ENCODE measurements around the gene OR52D1.

The OR52D1 gene

DNA sequence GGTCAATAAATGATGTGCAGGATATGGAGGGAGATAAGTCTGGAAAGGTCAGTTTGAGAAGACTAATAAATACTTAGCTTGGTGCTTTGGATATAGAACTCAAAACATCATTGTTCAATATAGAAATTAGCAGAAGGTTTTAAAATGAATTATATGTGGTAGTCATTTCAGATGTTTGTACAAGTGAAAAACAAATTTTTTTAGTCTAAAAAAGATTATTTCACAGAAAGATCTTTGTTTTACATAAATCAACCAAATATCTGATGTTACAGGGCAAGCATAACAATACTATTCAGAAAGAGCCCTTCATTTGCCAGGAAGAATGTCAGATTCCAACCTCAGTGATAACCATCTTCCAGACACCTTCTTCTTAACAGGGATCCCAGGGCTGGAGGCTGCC is at the start of gene OR52D1:
Gene OR52D1 (plus strand): TSS at position 301 of the 400 bp plus-strand sequence. CDS start 22 bp downstream, at position 323.
- DNase-seq (ENCODE audit: low read depth, low spot score): no peak

DNA sequence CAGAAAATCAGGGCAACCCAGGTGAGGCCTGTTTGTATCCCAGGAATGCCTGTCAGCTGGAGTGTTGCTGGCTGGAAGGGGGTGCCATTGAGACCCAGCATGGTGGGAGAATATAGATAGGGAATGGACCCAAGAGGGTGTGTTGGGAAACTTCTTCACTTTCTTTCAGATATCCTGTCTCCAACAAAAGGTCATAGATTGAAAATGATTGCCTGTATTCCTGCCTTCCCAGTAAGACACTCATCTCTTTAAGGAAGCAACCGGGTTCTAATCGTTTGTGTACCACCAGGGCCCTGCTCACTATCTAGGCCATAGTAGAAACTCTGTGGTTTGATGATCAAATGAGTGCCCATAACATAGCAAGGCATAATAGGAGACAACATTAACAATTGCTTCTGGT is 47.1 kb upstream of the OR52D1 start, which contains the start of gene OR51I1:
Gene OR51I1 (minus strand): TSS at position 101 of the 400 bp plus-strand sequence. CDS start 0 bp downstream, at position 101.
- no peak for DNase-seq (ENCODE audit: low read depth, low spot score)

DNA sequence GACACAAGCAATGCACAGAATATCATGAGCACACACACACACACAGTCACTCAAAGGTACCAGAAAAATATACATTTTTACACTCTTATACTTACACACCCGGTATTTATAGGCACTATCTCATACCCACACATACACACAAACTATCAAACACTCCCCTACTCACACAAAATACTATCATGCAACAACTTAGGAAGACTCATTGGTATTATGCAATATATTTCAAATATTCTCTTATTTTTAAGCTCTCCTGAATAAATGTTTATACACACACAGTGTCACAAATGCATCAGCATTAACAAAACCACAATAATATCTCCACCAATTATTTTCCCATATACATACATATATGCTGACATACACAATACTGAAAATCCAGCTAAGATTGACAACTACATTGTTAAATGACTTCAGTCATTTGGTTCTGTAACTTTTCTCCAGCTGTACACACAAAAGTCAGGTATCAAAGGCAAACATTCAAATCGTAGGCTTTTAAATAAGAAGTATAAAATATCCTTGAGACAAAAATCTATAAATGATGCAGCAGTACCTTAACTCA is 44.6 kb upstream of the OR52D1 start:
- DNase-seq (ENCODE audit: low read depth, low spot score): no peak

DNA sequence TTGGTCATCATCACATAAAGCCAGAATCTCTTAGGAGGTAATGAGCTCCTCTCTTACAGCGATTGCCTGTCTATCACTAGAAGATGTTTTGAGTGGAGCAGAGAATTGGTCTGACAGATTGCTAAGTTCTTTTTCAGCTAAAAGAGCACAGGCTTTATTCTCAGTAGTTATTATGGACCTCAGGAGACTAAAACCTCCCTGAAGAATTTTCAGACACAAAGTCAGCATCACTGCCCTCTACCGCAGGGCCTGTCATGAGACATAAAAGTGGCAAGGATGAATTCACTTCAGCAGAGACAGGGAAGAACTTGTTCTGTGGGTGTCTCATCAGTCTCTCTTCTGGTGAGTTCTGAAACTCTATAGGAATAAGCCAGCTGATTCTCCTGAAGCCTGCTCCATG is 39.5 kb upstream of the OR52D1 start, which contains the start of gene OR51I2:
Gene OR51I2 (plus strand): TSS at position 301 of the 400 bp plus-strand sequence. CDS start 4,166 bp downstream, outside the sequence.
- DNase-seq (ENCODE audit: low read depth, low spot score): no peak

DNA sequence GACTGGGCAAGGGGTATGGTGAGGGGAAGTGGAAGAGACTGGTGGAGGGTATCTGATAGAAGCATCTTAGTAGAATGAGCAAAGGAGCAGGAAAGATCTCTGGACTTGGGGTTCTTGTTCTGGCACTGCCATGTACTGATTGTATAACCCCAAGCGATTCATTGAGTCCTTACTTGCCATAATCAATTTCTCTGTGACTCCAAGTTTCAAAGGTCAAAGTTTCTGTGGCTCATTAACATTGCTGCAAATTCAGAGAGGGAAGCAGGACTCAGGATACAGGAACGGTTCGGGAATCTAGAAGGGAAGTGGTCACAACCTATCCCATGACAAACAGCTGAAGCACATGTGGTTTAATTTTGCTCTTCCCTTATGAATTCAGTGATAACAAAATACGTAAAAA is 39.1 kb upstream of the OR52D1 start:
- no peak for DNase-seq (ENCODE audit: low read depth, low spot score)

DNA sequence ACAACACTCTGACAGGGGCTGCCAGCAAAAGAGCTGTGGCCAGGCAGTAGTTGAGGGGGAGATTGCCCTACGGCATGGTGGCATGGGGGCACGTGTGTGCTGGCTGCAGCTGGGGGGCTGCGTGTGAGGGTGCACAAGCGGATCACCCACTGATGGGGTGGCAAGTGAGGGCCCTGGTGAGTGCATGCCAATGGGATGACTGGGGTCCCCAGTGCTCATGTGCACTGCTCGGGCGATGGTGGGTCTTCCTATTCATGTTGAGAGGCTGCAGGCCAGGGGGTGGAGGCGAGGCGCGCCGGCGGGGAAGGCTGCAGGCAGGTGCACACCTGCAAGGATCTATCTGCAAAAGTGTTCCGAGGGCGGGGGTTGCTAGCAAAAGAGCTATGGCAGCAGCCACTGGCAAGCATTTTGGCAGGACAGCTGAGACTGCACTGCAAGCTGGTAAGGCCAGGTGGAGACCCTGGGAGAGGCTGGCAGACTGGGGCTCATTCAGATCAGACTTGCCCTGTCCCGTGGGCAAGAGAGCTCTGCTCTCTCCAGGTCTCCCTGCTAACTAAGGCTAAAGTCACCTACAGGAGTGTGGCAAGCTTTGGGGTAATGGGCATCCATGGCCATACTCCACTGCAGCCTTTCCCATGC is 27.4 kb upstream of the OR52D1 start:
- DNase-seq (ENCODE audit: low read depth, low spot score): no peak

DNA sequence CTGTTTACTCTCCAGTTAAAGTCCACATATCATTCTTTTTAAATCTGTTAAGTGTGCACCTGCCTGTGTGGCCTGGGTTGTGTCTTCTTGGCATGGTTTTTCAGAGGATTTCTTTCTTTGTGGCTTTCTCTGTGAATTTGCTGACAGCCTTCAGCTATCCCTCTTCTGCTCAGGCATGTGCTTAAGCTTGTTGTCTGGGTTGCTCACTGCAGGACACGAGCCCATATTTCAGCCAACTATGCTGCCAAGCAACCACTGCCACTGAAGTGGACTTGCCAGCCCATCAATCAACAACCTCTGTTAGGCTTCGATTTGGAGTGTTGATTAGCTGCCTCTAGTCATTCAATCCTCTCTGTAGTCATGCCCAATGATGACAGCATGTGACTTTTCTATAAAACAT is 21.0 kb upstream of the OR52D1 start:
- DNase-seq (ENCODE audit: low read depth, low spot score): no peak

DNA sequence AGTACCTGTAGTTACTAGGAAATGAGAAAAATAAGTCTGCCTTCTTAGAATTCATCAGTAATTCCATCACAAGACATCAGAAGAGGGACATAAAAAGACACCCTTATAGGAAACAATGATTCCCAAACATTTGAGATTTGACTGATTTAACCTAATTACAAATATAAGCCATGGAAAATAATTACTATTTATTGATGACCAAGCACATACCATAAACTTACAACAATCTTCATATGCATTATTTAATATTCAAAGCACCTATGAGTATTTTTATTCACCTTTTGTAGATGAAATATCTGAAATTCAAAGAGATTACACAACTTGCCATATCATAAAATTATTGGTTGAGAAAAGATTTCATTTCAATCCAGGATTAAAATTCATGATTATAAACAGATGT is 14.6 kb upstream of the OR52D1 start:
- no peak for DNase-seq (ENCODE audit: low read depth, low spot score)

DNA sequence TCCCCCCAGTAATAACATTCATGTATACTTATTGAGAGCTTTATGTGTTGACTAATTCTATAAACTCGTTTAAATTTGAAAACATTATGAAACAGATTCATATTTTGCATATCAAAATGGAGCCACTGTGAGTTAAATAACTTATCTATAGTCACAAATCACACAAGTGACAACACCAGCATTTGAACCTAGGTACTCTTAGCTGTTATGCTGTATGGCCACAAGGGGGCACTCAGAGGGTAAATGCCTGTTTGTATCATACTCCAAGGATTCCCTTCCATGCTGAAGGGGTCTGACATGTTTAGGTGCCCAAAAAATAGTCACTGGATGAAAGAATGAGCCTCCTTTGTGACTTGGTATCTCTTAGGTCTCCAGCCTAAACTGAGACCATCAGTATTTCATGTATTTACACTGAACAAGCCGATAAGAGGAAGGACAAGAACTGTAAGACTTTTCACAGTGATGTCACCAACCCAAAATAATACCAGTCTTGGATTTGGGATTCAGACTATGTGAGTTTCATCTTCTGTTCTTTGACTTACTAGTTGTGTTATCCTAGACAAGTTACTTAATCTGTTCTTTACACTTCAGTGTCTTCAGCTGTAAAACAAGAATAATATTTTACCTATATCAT is 12.2 kb upstream of the OR52D1 start:
- peak; percentile 6 for DNase-seq (ENCODE audit: low read depth, low spot score)

DNA sequence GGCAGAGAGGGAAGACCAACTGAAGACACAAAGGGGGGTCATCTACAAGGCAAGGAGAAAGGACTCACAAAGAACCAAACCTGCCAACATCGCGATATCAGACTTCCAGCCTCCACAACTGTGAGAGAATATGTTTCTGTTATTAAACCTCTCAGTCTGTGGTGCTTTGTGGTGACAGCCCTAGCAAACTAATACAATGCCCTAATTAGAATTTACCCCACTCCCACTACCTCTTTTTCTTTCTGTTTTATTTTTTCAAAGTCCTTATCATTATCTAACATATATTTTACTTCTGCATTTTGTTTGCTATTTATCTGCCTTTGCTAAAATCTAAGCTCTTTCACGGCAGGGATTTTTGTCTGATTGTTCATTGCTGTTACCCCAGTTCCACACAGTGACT is 2.5 kb upstream of the OR52D1 start:
- no peak for DNase-seq (ENCODE audit: low read depth, low spot score)

DNA sequence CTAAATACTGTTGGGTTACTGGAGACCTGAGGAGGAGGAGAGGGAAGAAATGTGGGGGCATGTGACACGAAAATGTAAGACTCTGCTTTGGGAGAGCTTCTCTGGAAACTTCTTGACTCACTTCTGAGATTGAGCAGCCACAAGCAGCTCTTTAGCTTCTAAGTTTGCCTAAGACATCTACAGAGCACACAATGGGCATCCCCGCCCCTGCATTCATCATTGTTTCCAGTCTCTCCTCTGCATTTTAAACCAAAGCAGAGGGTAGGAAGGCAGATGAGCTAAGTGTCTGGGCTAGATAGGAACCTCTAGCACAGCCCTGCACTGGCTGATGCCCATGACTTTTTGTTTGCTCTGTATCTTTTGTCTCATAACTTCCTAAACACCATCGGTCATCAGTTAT is 2.1 kb upstream of the OR52D1 start:
- DNase-seq (ENCODE audit: low read depth, low spot score): no peak

DNA sequence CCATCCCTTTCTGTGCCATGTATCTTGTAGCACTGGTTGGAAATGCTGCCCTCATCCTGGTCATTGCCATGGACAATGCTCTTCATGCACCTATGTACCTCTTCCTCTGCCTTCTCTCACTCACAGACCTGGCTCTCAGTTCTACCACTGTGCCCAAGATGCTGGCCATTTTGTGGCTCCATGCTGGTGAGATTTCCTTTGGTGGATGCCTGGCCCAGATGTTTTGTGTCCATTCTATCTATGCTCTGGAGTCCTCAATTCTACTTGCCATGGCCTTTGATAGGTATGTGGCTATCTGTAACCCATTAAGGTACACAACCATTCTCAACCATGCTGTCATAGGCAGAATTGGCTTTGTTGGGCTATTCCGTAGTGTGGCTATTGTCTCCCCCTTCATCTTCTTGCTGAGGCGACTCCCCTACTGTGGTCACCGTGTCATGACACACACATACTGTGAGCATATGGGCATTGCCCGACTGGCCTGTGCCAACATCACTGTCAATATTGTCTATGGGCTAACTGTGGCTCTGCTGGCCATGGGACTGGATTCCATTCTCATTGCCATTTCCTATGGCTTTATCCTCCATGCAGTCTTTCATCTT is 414 bp downstream of the OR52D1 start:
- DNase-seq (ENCODE audit: low read depth, low spot score): no peak

DNA sequence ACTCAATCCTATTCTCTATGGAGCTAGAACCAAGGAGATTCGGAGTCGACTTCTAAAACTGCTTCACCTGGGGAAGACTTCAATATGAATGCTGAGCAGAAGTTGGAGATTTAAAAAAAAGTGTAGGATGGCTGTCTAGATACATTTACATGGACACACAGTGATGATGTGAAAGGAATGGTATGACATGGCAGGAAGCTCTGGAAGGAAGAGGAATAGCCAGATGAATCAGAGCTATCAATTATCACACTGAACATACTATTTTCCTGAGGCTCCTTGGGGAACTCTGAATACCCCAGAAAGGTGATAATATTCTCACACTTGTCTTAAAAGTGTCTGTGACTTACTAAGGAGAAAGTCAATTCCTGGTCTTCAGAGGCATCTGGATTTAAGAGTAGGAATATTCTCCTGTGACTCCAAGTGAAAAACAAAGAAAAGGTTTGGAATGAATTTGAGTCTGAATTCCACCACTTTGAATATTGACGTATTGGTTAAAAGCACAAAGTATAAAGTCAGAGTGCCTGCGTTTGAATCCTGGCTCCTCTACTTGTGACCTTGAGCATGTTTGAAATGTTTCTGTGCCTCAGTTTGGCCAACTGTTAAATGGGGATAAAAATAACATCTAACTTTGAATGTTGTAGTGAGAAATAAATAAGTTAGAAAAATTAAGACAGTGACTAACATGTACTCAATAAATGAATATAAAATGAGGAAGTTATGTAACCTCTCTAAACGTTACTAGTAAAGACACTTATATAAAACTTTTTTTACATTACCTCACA is 1.3 kb downstream of the OR52D1 start:
- DNase-seq (ENCODE audit: low read depth, low spot score): no peak

DNA sequence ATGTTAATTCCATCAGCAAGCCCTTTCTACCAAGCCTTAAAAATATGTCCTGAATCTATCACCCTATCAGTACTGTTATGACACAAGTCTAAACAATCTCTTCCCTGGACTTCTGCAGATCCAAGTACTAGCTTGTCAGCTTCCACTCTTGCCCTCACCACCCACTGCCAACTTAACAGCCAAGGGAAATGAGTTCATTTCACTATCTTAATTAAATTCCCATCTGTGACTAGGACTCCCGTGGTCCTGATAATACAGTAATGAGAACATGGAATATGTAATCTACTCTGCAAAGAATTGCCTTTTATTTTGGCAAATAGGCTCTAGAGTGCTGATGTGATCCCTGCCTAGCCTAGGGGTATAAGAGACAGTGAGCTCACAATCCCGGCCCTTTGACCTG is 11.2 kb downstream of the OR52D1 start:
- no peak for DNase-seq (ENCODE audit: low read depth, low spot score)

DNA sequence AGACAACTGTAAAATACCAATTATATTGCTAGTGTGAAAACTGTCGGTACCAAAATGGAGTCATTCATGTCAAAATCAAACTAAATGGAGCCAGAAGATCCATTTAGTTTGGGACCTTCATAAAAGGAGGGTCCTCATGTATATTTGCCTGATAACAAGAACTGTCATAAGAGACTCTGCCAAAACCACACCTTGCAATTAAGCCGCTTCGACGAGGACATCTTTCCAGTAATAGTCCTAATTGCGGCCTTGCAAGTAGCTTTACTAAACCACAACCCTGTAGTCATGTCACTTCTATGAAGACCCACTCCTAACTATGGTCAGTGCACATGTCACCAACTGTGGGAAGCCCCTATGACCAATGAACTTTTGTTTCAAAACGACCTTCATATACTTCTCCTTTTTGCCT is 11.9 kb downstream of the OR52D1 start:
- no peak for DNase-seq (ENCODE audit: low read depth, low spot score)

DNA sequence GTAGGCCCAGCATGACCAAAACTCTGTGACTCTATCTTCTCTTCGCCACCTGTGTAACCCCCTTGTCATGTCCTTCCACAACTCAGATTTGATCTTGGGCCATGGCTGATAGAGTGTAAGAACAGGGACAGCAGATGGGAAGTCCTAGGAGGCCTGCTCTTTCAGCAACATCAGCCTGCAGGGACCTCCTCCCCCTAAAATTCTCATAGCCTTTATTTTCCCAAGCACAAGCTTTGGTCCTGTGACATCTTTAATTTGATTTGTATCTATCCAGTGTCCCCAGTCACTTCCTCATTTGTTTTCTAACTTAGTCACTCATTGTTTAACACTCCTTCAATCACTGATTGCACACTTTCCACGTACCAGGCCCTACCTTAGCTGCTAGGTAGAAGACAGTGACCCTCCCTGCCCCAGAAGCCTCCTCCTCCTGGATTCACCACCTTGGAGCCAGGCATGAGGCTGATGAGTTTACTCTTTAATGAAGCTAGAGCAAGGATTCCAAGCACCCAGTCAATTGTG is 16.0 kb downstream of the OR52D1 start:
- DNase-seq (ENCODE audit: low read depth, low spot score): no peak

DNA sequence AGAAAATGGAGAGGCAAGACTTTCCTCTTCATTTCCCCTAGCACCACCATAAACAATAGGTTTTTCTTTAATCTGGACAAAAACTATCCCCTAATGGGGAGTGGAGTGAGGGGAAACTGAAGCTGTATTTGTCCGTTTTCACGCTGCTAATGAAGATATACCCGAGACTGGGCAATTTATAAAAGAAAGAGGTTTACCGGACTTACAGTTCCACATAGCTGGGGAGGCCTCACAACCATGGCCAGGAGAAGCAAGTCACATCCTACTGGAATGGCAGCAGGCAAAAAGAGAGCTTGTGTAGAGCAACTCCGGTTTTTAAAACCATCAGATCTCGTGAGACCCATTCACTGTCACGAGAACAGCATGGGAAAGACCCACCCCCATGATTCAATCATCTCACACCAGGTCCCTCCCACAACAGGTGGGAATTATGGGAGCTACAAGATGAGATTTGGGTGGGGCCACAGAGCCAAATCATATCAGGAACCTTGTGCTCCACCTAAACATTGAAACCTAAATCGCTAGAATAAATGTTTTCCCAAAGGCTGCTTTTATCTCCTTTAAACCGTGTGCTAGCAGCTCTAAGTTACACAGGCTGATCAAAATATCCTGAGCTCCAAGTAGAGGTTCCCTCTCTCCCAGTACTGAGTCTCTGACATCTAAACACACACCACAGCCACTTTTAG is 17.0 kb downstream of the OR52D1 start:
- DNase-seq (ENCODE audit: low read depth, low spot score): no peak

DNA sequence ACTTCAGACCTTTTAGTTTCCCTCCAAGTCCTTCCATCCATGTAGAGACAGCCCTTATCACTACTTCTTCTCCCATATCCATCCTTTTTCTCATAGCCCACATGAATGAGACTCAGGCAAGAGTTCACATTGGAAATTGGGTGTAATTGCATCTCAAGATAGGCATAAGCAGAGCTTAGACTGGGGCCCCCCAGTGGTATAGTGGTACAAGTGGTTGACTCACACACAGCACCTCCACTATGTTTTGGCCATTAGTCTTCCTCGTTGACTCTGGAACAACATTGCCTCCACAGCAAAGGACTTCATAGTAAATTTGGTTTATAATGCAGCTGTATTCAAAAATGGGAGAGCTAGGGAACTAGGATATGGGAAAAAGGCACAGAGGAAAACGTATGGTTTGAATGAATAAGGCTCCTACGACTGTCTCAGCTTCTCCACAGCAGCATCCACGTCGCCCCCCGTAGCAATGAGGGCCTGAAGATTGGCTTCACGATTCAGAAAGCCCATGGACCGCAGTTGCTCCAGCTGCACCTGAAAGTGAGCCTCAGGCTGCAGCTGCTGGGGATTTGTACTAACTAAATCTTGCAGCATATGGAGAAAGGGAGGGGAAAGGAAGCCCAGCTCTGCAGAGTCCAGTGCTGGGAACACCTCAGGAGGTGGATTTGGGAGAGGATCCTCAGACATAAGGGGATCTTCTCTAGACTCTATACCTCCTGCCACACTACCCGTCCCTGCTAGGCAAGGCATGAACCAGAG is 18.9 kb downstream of the OR52D1 start:
- DNase-seq (ENCODE audit: low read depth, low spot score): no peak

DNA sequence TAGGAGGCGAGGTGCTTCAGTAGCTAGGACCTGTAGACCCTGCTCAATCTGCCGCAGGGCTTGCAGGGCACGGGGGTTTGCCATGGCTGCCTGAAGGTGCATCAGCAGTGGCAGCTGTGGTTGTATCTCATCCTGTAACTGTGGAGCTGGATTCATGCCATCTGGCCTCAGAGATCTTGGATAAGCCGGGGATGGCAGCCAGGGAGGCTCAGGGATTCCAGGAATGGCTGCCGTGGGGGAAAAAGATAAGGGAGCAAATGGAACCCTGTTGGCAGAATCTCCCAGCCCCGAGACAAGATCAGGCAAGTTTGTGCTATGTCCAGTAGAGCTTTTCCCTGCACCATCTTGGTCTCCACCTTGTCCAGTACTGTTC is 19.4 kb downstream of the OR52D1 start:
- no peak for DNase-seq (ENCODE audit: low read depth, low spot score)

DNA sequence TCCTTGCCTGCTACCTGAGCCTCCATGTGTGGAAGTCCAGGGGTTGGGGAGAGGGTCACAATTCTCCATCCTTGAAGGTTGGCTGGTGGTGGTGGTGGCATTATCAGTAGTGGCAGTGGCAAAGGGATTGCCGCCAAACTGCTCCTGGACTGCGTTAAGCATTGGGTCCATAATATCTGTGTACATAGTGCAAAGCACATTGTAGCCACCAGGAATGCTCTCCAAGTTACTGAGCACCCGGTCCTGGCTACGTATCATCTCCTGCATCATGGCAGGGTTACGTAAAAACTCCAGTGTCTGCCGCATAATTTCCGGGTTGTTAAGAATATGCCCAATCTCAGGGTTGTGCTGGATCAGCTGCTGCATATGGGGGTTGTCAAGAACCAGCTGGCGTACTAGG is 20.1 kb downstream of the OR52D1 start:
- no peak for DNase-seq (ENCODE audit: low read depth, low spot score)

Data from smooth muscle cell of the brain vasculature (primary cell).